BE2C (cell line): ENCODE measurements around the gene CNPY1.

ENCODE experiments used
- DNase-seq: peaks from one replicate; pipeline ENCODE4 v3.0.0-alpha.2; 2020
- H3K27me3 ChIP-seq: fragments of 250-450 bp; sonication (Bioruptor Pico); 2 replicates; pipeline ENCODE4 v1.5.1; 2020; ENCODE audit warnings: mild to moderate bottlenecking
- H3K36me3 ChIP-seq: fragments of 250-450 bp; sonication (Bioruptor Pico); 2 replicates; pipeline ENCODE4 v1.5.1; 2020; ENCODE audit warnings: mild to moderate bottlenecking
- H3K4me1 ChIP-seq: fragments of 250-450 bp; sonication (Bioruptor Pico); 2 replicates; pipeline ENCODE4 v1.5.1; 2020
- H3K4me3 ChIP-seq: 2 replicates; pipeline ENCODE4 v1.5.1; 2011; ENCODE audit warnings: low read depth, low read length
- H3K9me3 ChIP-seq: fragments of 250-450 bp; sonication (Bioruptor Pico); 2 replicates; pipeline ENCODE4 v1.5.1; 2020
- CTCF ChIP-seq: IDR thresholded peaks from 2 replicates; pipeline ENCODE4 v1.5.1; 2012; ENCODE audit warnings: mild to moderate bottlenecking, low read depth, low read length

The CNPY1 gene

GRCh38 chr7:155589001-155589980 lies 42.9 kb upstream of the CNPY1 start:
- H3K9me3 ChIP-seq: no peaks in the 10 kb centered on the region
- no peaks in the 10 kb centered on the region for H3K36me3 ChIP-seq
- peaks cover 33% of the 10 kb centered on the region for H3K4me1 ChIP-seq
- H3K4me3 ChIP-seq: peak overlapping the region; percentile 30
- no peaks in the 10 kb centered on the region for H3K27me3 ChIP-seq
- TF ChIP-seq CTCF: no peak
- DNase-seq: peak; percentile 79

- no peak overlapping the region for H3K4me3 ChIP-seq
- no peaks in the 10 kb centered on the region for H3K27me3 ChIP-seq
- H3K36me3 ChIP-seq: no peaks in the 10 kb centered on the region
- TF ChIP-seq CTCF: no peak
- H3K9me3 ChIP-seq: no peaks in the 10 kb centered on the region
- H3K4me1 ChIP-seq: peaks cover 33% of the 10 kb centered on the region
- no peak for DNase-seq
Observed at GRCh38 chr7:155588468-155588998, 42.2 kb upstream of the CNPY1 start.

- no peak for DNase-seq
- H3K4me1 ChIP-seq: peaks cover 33% of the 10 kb centered on the region
- H3K27me3 ChIP-seq: no peaks in the 10 kb centered on the region
- TF ChIP-seq CTCF: no peak
- H3K9me3 ChIP-seq: no peaks in the 10 kb centered on the region
- no peak overlapping the region for H3K4me3 ChIP-seq
- H3K36me3 ChIP-seq: no peaks in the 10 kb centered on the region
Observed at GRCh38 chr7:155587486-155587885, 41.1 kb upstream of the CNPY1 start.

- H3K36me3 ChIP-seq: no peaks in the 10 kb centered on the region
- no peaks in the 10 kb centered on the region for H3K27me3 ChIP-seq
- DNase-seq: no peak
- H3K9me3 ChIP-seq: no peaks in the 10 kb centered on the region
- H3K4me3 ChIP-seq: no peak overlapping the region
- peaks cover 33% of the 10 kb centered on the region for H3K4me1 ChIP-seq
- no peak for TF ChIP-seq CTCF
Observed at GRCh38 chr7:155586843-155587440, 40.6 kb upstream of the CNPY1 start.

GRCh38 chr7:155585951-155586350 lies 39.6 kb upstream of the CNPY1 start:
- H3K4me3 ChIP-seq: no peak overlapping the region
- DNase-seq: no peak
- no peaks in the 10 kb centered on the region for H3K36me3 ChIP-seq
- no peak for TF ChIP-seq CTCF
- no peaks in the 10 kb centered on the region for H3K27me3 ChIP-seq
- H3K4me1 ChIP-seq: peaks cover 31% of the 10 kb centered on the region
- H3K9me3 ChIP-seq: no peaks in the 10 kb centered on the region
